ENCODE results near the gene RB1. TPM values are rescaled to one million over a fixed set of nuclear protein-coding genes. Genes with fewer than 3 reads are reported as not detected.

Gene RB1
- polyA plus RNA-seq, 2 of the 4 experiments (the other 2 are of a cell fraction): 17.7 to 22.2 TPM

DNA sequence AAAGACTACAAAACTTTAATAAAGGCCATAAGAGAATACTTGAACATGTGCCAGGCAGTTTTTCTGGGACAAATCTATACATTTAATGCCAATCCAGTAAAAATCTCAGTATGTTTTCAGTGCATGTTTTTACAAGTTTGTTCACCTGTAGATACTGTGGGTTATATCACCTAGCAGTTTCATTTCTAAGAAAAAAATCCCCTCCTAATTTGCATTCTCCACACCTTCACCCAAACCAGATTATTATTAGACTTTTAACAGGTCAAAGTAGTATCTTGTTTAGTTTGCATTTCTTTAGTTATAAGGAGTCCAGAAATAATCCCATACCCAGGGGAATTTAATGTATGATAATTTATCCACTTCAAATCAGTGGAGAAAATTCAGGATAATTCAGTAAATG lies 126.3 kb downstream of the RB1 start (continued):
- TF ChIP-seq POLR2A (IDR thresholded peaks at IDR 0.05; ENCODE audit: low read length): no peak

DNA sequence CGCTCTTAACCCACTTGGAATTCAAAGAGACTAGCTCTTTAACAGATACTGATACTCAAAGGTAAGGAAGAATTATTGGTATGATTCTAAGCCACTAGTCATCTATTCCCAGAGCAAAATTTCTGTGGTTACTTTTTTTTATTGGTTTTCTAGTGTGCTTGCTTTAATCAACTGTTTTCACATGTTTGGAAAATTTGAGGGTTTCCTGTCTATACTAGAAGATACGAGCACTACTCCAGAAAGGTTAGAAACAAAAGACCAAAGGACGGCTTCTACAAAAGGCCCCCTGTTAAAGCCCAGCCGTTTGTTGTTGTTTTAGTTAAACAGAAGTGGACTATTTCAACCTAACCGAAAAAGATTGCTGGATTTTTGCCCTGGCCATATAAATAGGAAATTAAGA lies 127.9 kb downstream of the RB1 start:
- ChIA-PET CTCF (no interaction called here), POLR2A (no interaction called here)
- TF ChIP-seq POLR2AphosphoS2 (conservative IDR thresholded peaks at IDR 0.05; ENCODE audit: low read length) (no peak), FOSL2 (IDR thresholded peaks at IDR 0.05) (no peak), FOSL2 (CRISPR knock-in tag; IDR thresholded peaks at IDR 0.05) (no peak), ZC3H11A (IDR thresholded peaks at IDR 0.05) (no peak), SMC3 (IDR thresholded peaks at IDR 0.05) (no peak), JUN (IDR thresholded peaks at IDR 0.05) (no peak), PHF8 (IDR thresholded peaks at IDR 0.05; ENCODE audit: borderline replicate concordance, low read depth) (no peak)
- TF ChIP-seq, protein P1, sequence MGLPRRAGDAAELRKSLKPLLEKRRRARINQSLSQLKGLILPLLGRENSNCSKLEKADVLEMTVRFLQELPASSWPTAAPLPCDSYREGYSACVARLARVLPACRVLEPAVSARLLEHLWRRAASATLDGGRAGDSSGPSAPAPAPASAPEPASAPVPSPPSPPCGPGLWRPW (IDR thresholded peaks at IDR 0.05): no peak
- no peak overlapping the region for H3K4me2 ChIP-seq
- no peak for DNase-seq (ENCODE audit: low read depth in 1 of 2, low spot score in 1 of 2)
- WGBS (ENCODE audit: missing lambda C conversion rate): 90% methylated on average over 5 of the region's 5 CpGs
- H3K27ac ChIP-seq: no peak overlapping the region
- H3K4me1 ChIP-seq: no peaks in the 10 kb centered on the region
- no peak overlapping the region for H3K4me3 ChIP-seq
- H3K9me3 ChIP-seq: no peaks in the 10 kb centered on the region
- no peak for FAIRE-seq
- ATAC-seq: no peak

- no peak for DNase-seq (ENCODE audit: low read depth in 1 of 2, low spot score in 1 of 2)
- ChIA-PET POLR2A (no interaction called here), CTCF (no interaction called here)
- TF ChIP-seq REST (IDR thresholded peaks at IDR 0.05) (no peak), HOXA7 (CRISPR knock-in tag; IDR thresholded peaks at IDR 0.05) (no peak), EP300 (IDR thresholded peaks at IDR 0.05) (no peak), KDM1A (IDR thresholded peaks at IDR 0.05; ENCODE audit: low read depth) (no peak), ELK1 (IDR thresholded peaks at IDR 0.05; ENCODE audit: low read depth, low read length) (no peak), TP53 (CRISPR knock-in tag; IDR thresholded peaks at IDR 0.05) (no peak), MAZ (IDR thresholded peaks at IDR 0.05; ENCODE audit: borderline replicate concordance, low read depth, low read length) (no peak), MAFK (IDR thresholded peaks at IDR 0.05; ENCODE audit: partially characterized antibody) (no peak), ESRRA (IDR thresholded peaks at IDR 0.05; ENCODE audit: borderline replicate concordance, low read length) (no peak), CHD2 (IDR thresholded peaks at IDR 0.05; ENCODE audit: low read length, partially characterized antibody) (no peak), HEYL (CRISPR knock-in tag; IDR thresholded peaks at IDR 0.05) (no peak), NPAS2 (CRISPR knock-in tag; IDR thresholded peaks at IDR 0.05; ENCODE audit: borderline replicate concordance) (no peak)
- TF ChIP-seq, protein P2, sequence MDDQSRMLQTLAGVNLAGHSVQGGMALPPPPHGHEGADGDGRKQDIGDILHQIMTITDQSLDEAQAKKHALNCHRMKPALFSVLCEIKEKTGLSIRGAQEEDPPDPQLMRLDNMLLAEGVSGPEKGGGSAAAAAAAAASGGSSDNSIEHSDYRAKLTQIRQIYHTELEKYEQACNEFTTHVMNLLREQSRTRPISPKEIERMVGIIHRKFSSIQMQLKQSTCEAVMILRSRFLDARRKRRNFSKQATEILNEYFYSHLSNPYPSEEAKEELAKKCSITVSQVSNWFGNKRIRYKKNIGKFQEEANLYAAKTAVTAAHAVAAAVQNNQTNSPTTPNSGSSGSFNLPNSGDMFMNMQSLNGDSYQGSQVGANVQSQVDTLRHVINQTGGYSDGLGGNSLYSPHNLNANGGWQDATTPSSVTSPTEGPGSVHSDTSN (IDR thresholded peaks at IDR 0.05): no peak
- no peak overlapping the region for H3K4me2 ChIP-seq
- WGBS (ENCODE audit: missing lambda C conversion rate): 90% methylated on average over 2 of the region's 2 CpGs
- no peaks in the 10 kb centered on the region for H3K4me1 ChIP-seq
- H3K9me3 ChIP-seq: no peaks in the 10 kb centered on the region
- no peak for FAIRE-seq
- H3K27ac ChIP-seq: no peak overlapping the region
- no peak overlapping the region for H3K4me3 ChIP-seq
- no peak for ATAC-seq
Observed at GRCh38 chr13:48431987-48432615, 128.6 kb downstream of the RB1 start.

Data from A549 (cell line).